Esophagus muscularis mucosa (tissue), 4 donors: ENCODE measurements around the gene PTPRT. TPM values are rescaled to one million over a fixed set of nuclear protein-coding genes. Genes with fewer than 3 reads are reported as not detected.
A peak's percentile ranks its signal among the peaks of the same experiment; 100 is the strongest.

ENCODE experiments used
- DNase-seq: peaks from one replicate; pipeline ENCODE4 v3.0.0-alpha.2; 2017; ENCODE audit errors: extremely low spot score
- H3K27ac ChIP-seq, 4 donors: fragments of 200-600 bp; sonication (generic); replicated peaks in 1 of 4; 1 replicate in 3 of 4; 2 replicates in 1 of 4; pipeline ENCODE4 v1.5.1; 2016 to 2019; ENCODE audit warnings: mild to moderate bottlenecking in 1 of 4
- H3K27me3 ChIP-seq, 4 donors: fragments of 200-600 bp; sonication (generic); one replicate each; pipeline versions ENCODE4 v1.5.1 to v1.6.0; 2016 to 2019
- H3K36me3 ChIP-seq, 4 donors: fragments of 200-600 bp; sonication (generic); one replicate each; pipeline ENCODE4 v1.5.1; 2016 to 2019
- H3K4me1 ChIP-seq, 4 donors: fragments of 200-600 bp; sonication (generic); one replicate each; pipeline ENCODE4 v1.5.1; 2016 to 2019
- H3K4me3 ChIP-seq, 4 donors: fragments of 200-600 bp; sonication (generic); 1 replicate in 2 of 4; 2 replicates in 2 of 4; pipeline ENCODE4 v1.5.1; 2016 to 2019; ENCODE audit warnings: mild to moderate bottlenecking in 4 of 4, moderate library complexity in 1 of 4
- H3K9me3 ChIP-seq, 4 donors: fragments of 200-600 bp; sonication (generic); 1 replicate in 3 of 4; 2 replicates in 1 of 4; pipeline ENCODE4 v1.5.1; 2016 to 2019
- EP300 ChIP-seq: sonication (generic); formaldehyde crosslinking; IDR thresholded peaks from one replicate; pipeline ENCODE4 v1.6.1; 2017; ENCODE audit warnings: antibody characterized with exemption
- POLR2A ChIP-seq: fragments of 450-650 bp; IDR thresholded peaks from one replicate; pipeline ENCODE4 v1.6.1; 2017; ENCODE audit warnings: antibody characterized with exemption, moderate library complexity, mild to moderate bottlenecking, low read depth
- POLR2AphosphoS5 ChIP-seq, 2 donors: sonication (generic); formaldehyde crosslinking; IDR thresholded peaks; one replicate each; pipeline ENCODE4 v1.6.1; 2017; ENCODE audit warnings: antibody characterized with exemption in 2 of 2
- WGBS: methylation state at CpG from one replicate; pipeline ENCODE4 v1.1.5; 2018; 5-methylcytosine and 5-hydroxymethylcytosine counted together
- intact Hi-C: fragments of 100-400 bp; cut with DNase I; formaldehyde crosslinking; loops from one replicate; pipeline ENCODE4 v1.15.1; 2023
- total RNA-seq, 4 donors: library from RNA; depleted of rRNA; stranded (reverse); fragments of >200 nt; gene quantifications; one replicate each; pipeline versions ENCODE4 v1.1.0 to v1.2.1, GENCODE V29; 2016
- TF ChIP-seq, protein P1 (sequence below), 3 experiments: fragments of 200-600 bp in 2 of 3; fragments of 450-650 bp in 1 of 3; sonication (generic) in 2 of 3; IDR thresholded peaks; one replicate each; pipeline ENCODE4 v1.5.1; 2017 to 2019; ENCODE audit warnings: antibody characterized with exemption in 3 of 3, mild to moderate bottlenecking in 2 of 3, moderate library complexity in 1 of 3

The PTPRT gene
- total RNA-seq, 4 donors from 2014 or later, result 0.06 to 0.39 TPM; not detected in 2

DNA sequence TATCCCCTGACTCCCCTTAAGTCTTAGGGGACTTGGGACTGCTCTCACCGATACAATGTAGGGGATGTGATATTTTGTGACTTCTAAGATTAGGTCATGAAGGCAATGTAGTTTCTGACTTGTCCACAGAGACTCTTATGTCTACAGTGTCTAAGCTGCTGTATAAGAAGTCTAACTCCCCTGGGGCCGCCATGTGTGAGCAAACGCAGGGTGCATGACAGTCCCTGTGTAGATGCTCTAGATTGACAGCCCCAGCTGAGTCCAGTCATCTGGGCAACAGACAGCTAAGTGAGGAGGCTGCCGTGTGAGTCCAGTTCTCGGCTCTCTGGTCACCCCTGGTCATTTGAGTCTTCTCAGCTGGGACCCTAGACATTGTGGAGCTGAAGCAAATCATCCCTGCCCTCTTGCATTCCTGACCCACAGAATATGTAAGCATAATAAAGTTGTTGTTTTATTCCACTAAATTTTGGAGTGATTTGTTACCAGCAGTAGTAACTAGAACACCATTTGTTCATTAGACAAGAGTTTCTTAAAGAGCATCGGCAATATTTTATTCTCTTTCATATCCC is 828.2 kb downstream of the PTPRT start:
- H3K27ac ChIP-seq, result no peak overlapping the region
- TF ChIP-seq POLR2AphosphoS5 (IDR thresholded peaks at IDR 0.05) (no peak), EP300 (no peak), POLR2A (no peak)
- TF ChIP-seq, protein P1, sequence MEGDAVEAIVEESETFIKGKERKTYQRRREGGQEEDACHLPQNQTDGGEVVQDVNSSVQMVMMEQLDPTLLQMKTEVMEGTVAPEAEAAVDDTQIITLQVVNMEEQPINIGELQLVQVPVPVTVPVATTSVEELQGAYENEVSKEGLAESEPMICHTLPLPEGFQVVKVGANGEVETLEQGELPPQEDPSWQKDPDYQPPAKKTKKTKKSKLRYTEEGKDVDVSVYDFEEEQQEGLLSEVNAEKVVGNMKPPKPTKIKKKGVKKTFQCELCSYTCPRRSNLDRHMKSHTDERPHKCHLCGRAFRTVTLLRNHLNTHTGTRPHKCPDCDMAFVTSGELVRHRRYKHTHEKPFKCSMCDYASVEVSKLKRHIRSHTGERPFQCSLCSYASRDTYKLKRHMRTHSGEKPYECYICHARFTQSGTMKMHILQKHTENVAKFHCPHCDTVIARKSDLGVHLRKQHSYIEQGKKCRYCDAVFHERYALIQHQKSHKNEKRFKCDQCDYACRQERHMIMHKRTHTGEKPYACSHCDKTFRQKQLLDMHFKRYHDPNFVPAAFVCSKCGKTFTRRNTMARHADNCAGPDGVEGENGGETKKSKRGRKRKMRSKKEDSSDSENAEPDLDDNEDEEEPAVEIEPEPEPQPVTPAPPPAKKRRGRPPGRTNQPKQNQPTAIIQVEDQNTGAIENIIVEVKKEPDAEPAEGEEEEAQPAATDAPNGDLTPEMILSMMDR (IDR thresholded peaks at IDR 0.05), result no peak
- H3K27me3 ChIP-seq, result peaks cover 0 to 7% (median 0%) of the 10 kb centered on the region in 4 donors
- WGBS, result 61% methylated on average over 6 of the region's 6 CpGs
- no peaks in the 10 kb centered on the region for H3K9me3 ChIP-seq
- H3K4me3 ChIP-seq, result no peak overlapping the region
- intact Hi-C loops, result no loop called here
- H3K4me1 ChIP-seq, result no peaks in the 10 kb centered on the region
- H3K36me3 ChIP-seq, result no peaks in the 10 kb centered on the region
- DNase-seq, result no peak

DNA sequence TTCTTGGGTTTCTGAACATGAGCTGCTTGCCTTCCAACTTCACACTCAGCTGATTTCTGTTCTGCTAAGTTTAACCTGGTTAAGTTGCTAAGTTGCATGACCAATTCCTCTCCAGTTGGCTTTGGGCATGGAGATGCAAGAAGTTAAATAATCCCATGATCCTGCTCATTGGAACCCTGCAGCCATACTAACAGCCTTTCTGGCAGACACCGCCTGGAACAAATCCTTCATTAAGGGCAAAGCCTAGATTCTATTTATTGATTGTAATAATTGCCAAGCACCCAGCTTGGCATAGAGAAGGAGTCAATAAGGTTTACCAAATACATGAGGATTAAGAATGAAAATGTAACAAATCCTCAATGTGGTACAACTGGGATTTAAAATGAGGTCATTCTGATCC is 829.1 kb downstream of the PTPRT start:
- no peak overlapping the region for H3K4me3 ChIP-seq
- intact Hi-C loops, result no loop called here
- TF ChIP-seq POLR2A (no peak), EP300 (no peak)
- H3K4me1 ChIP-seq, result no peaks in the 10 kb centered on the region
- H3K27ac ChIP-seq, result no peak overlapping the region
- no peaks in the 10 kb centered on the region for H3K36me3 ChIP-seq
- H3K9me3 ChIP-seq, result no peaks in the 10 kb centered on the region
- DNase-seq, result no peak
- 92% methylated on average over 1 of the region's 1 CpG for WGBS
- H3K27me3 ChIP-seq, result peaks cover 0 to 7% (median 0%) of the 10 kb centered on the region in 4 donors

DNA sequence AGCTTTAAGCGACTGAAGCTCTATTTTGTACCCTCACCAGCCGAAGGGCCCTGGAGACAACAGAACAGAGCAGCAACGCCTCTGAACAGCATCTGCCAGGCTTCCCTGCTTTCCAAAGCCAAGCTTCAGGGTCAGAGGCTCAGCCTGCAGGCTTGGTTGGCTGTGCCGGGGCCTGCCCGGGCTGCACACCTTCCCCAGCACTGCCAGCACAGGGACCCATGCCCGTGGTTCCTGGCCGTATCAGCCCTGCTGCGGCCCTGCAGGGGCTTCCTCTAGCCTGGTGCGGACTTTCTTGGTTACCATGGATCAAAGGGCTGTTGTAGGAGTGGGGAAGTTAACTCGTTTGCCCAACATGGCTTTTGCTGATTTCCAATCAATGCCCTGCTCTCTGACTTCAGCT is 830.1 kb downstream of the PTPRT start:
- DNase-seq, result no peak
- Histone ChIP-seq H3K4me1 (no peaks in the 10 kb centered on the region), H3K9me3 (no peaks in the 10 kb centered on the region), H3K27me3 (peaks cover 0 to 7% (median 0%) of the 10 kb centered on the region in 4 donors), H3K4me3 (no peak overlapping the region), H3K27ac (no peak overlapping the region), H3K36me3 (no peaks in the 10 kb centered on the region)
- TF ChIP-seq POLR2A (no peak), EP300 (no peak), POLR2AphosphoS5 (IDR thresholded peaks at IDR 0.05) (no peak)
- TF ChIP-seq, protein P1 (IDR thresholded peaks at IDR 0.05), result no peak
- intact Hi-C loops, result no loop called here
- 78% methylated on average over 3 of the region's 10 CpGs for WGBS

DNA sequence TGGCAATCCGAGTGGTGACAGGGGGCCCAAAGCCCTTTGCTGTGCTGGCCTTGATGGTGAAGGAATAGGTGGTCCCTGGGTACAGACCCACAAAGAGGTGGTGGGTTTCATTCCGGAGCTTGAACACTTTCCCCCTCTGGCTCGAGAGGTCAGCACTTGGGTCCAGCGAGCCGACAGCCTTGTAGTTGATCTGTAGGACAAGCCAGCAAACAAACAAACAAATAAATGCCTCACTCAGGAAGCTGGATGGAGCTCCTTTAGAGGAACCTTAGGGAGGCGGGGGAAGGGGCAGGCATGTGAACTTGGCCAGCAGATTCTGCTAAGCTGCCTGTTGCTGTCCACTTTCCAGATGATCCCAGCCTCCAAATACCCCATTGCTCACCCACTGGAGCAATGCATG is 837.6 kb downstream of the PTPRT start:
- 47% methylated on average over 6 of the region's 6 CpGs for WGBS
- Histone ChIP-seq H3K4me3 (no peak overlapping the region), H3K4me1 (no peaks in the 10 kb centered on the region), H3K36me3 (no peaks in the 10 kb centered on the region), H3K27ac (no peak overlapping the region), H3K27me3 (peaks cover 0 to 7% (median 0%) of the 10 kb centered on the region in 4 donors), H3K9me3 (no peaks in the 10 kb centered on the region)
- peak; percentile 55 for DNase-seq
- intact Hi-C loops, result no loop called here
- TF ChIP-seq, protein P1 (IDR thresholded peaks at IDR 0.05), result no peak

DNA sequence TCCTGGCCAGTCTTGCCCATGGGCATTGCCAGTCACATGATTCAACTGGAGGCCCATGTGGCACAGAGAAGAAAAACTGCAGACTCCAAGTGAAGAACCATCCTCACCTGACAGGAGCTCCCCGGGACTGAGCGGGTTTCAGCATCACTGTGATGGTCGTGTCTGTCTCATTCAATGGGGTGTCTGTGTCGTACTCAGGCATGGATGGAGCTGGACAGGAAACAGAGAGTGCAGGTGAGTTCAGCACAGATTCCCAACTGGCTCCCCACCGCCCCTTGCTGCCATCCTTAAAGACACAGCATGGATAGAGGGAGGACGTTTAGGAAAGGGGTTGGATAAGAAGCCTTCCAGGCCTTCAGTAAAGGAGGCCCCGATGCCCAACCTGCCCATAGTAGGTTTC is 839.2 kb downstream of the PTPRT start:
- Histone ChIP-seq H3K27me3 (no peaks in the 10 kb centered on the region), H3K4me3 (no peak overlapping the region), H3K9me3 (no peaks in the 10 kb centered on the region), H3K27ac (no peak overlapping the region), H3K4me1 (no peaks in the 10 kb centered on the region), H3K36me3 (no peaks in the 10 kb centered on the region)
- intact Hi-C loops, result no loop called here
- WGBS, result 56% methylated on average over 4 of the region's 7 CpGs
- peak; percentile 74 for DNase-seq
- TF ChIP-seq, protein P1 (IDR thresholded peaks at IDR 0.05), result no peak
- TF ChIP-seq EP300 (no peak), POLR2A (no peak), POLR2AphosphoS5 (IDR thresholded peaks at IDR 0.05) (no peak)
